IPS-18a (cell line): ENCODE data around the gene RNF111.

ENCODE experiments used
- H3K27ac ChIP-seq: one replicate; pipeline ENCODE4 v1.5.1; 2013; ENCODE audit warnings: low read length
- H3K27me3 ChIP-seq: one replicate; pipeline ENCODE4 v1.6.1; 2013; ENCODE audit warnings: mild to moderate bottlenecking, low read length; ENCODE audit not compliant: control insufficient read depth, insufficient read depth
- H3K36me3 ChIP-seq: one replicate; pipeline ENCODE4 v1.6.1; 2013; ENCODE audit warnings: low read depth, low read length; ENCODE audit not compliant: control insufficient read depth
- H3K4me1 ChIP-seq: one replicate; pipeline ENCODE4 v1.6.1; 2013; ENCODE audit warnings: low read depth, low read length; ENCODE audit not compliant: control insufficient read depth
- H3K4me3 ChIP-seq: one replicate; pipeline ENCODE4 v1.5.1; 2013; ENCODE audit warnings: low read length
- H3K9ac ChIP-seq: one replicate; pipeline ENCODE4 v1.6.1; 2013; ENCODE audit warnings: mild to moderate bottlenecking, low read length, moderate library complexity
- H3K9me3 ChIP-seq: one replicate; pipeline ENCODE4 v1.6.1; 2013; ENCODE audit warnings: low read depth, low read length; ENCODE audit not compliant: control insufficient read depth

The RNF111 gene

DNA sequence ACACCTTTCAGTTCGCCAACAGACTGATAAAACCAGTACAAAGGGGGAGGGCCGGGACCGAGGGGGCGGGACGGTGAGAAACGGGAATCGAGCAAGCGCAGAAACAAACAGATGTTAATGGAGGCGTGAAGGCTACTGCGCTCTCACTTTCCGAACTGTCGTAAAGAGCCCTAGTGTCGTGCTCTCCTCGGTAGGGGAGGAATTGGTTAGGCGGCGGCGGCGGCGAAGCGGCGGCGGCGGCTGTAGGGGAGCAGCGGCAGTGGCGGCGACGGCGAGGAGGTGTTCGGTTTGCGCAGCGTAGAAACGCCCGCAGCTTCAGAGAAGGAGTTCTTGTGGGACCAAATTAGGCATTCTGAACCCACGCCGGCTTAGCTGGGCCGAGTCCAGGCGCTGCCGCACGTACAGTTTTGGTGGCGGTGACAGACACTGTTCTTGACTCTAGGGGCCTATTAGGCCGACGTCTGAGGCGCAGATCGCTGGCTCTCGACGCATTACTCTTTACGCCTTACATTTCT lies at the start of gene RNF111:
Gene RNF111 (plus strand): TSS at position 173 of the 515 bp plus-strand sequence. CDS start 43,160 bp downstream, outside the sequence.
- H3K4me1 ChIP-seq, result peaks cover 10% of the 10 kb centered on the region
- H3K27ac ChIP-seq, result peak within 1 kb of the TSS; percentile 69
- H3K27me3 ChIP-seq, result no peaks in the 10 kb centered on the region
- H3K9me3 ChIP-seq, result no peaks in the 10 kb centered on the region
- H3K9ac ChIP-seq, result peak within 1 kb of the TSS; percentile 85
- H3K36me3 ChIP-seq, result peaks cover 4% of the 10 kb centered on the region
- peak within 1 kb of the TSS; percentile 99 for H3K4me3 ChIP-seq

- no peak overlapping the region for H3K4me3 ChIP-seq
- H3K9ac ChIP-seq, result no peak overlapping the region
- no peaks in the 10 kb centered on the region for H3K27me3 ChIP-seq
Observed at GRCh38 chr15:58947179-58947578, 40.3 kb upstream of the RNF111 start.

GRCh38 chr15:58951388-58952007 lies 36.0 kb upstream of the RNF111 start:
- H3K27me3 ChIP-seq, result no peaks in the 10 kb centered on the region
- no peaks in the 10 kb centered on the region for H3K36me3 ChIP-seq
- H3K4me3 ChIP-seq, result no peak overlapping the region
- H3K4me1 ChIP-seq, result peaks cover 4% of the 10 kb centered on the region
- H3K27ac ChIP-seq, result no peak overlapping the region
- no peaks in the 10 kb centered on the region for H3K9me3 ChIP-seq
- H3K9ac ChIP-seq, result no peak overlapping the region

More at GRCh38 chr15:58947179-58947578, 40.3 kb upstream of the RNF111 start:
- peaks cover 4% of the 10 kb centered on the region for H3K4me1 ChIP-seq
- no peaks in the 10 kb centered on the region for H3K36me3 ChIP-seq
- no peaks in the 10 kb centered on the region for H3K9me3 ChIP-seq
- H3K27ac ChIP-seq, result no peak overlapping the region

GRCh38 chr15:58952751-58953150 lies 34.7 kb upstream of the RNF111 start:
- no peak overlapping the region for H3K9ac ChIP-seq
- H3K9me3 ChIP-seq, result no peaks in the 10 kb centered on the region
- no peak overlapping the region for H3K27ac ChIP-seq

DNA sequence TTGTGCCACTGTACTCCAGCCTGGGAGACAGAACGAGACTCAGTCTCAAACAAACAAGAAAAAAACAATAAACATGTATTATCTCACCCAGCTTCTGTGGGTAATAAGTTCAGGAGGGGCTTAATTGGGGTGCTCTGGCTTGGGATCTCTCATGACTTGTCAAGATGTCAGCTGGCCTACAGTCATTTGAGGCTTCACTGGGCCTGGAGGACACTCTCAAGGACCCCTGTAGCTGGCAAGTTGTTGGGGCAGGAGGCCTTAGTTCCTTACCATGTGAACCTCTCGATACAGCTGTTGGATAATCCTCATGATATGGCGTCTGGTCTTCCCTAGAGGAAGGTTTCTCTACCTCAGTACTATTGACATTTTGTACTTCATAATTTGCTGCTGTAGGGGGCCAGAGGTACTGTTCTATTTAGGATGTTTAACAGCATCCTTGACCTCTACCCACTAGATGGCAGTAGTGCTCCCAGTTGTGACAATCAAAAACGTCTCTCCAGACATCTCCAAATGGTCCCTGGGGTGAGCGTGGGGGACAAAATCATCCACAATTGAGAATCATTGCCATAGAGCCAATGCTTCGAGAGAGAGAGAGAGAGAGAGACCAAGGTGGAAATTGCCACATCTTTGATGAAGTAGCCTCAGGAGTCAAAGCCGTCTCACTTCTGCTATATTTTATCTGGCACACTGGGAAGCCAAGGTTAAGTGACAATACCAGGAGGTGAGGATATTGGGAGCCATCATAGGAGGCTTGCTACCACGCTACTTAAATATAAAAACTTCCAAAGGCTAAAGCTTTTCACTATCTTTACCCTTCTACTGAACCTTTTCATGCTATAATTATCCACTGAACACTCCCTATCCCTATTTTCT lies 30.1 kb upstream of the RNF111 start:
- Histone ChIP-seq H3K4me1 (no peaks in the 10 kb centered on the region), H3K9me3 (no peaks in the 10 kb centered on the region), H3K9ac (no peak overlapping the region), H3K4me3 (no peak overlapping the region), H3K36me3 (no peaks in the 10 kb centered on the region), H3K27me3 (no peaks in the 10 kb centered on the region), H3K27ac (no peak overlapping the region)

More at GRCh38 chr15:58952751-58953150, 34.7 kb upstream of the RNF111 start:
- no peak overlapping the region for H3K4me3 ChIP-seq
- H3K36me3 ChIP-seq, result no peaks in the 10 kb centered on the region
- peaks cover 4% of the 10 kb centered on the region for H3K4me1 ChIP-seq
- H3K27me3 ChIP-seq, result no peaks in the 10 kb centered on the region

- no peak overlapping the region for H3K4me3 ChIP-seq
- no peak overlapping the region for H3K27ac ChIP-seq
- no peak overlapping the region for H3K9ac ChIP-seq
- H3K4me1 ChIP-seq, result no peaks in the 10 kb centered on the region
- no peaks in the 10 kb centered on the region for H3K36me3 ChIP-seq
- no peaks in the 10 kb centered on the region for H3K27me3 ChIP-seq
- no peaks in the 10 kb centered on the region for H3K9me3 ChIP-seq
Observed at GRCh38 chr15:58958811-58959210, 28.7 kb upstream of the RNF111 start.

- Histone ChIP-seq H3K4me3 (no peak overlapping the region), H3K36me3 (no peaks in the 10 kb centered on the region), H3K9me3 (no peaks in the 10 kb centered on the region), H3K27me3 (no peaks in the 10 kb centered on the region), H3K9ac (no peak overlapping the region), H3K4me1 (no peaks in the 10 kb centered on the region), H3K27ac (no peak overlapping the region)
Observed at GRCh38 chr15:58962136-58962535, 25.3 kb upstream of the RNF111 start.

GRCh38 chr15:58962662-58963565 lies 24.5 kb upstream of the RNF111 start:
- Histone ChIP-seq H3K9ac (no peak overlapping the region), H3K36me3 (no peaks in the 10 kb centered on the region), H3K4me3 (no peak overlapping the region), H3K27ac (no peak overlapping the region), H3K9me3 (no peaks in the 10 kb centered on the region), H3K4me1 (no peaks in the 10 kb centered on the region), H3K27me3 (no peaks in the 10 kb centered on the region)

DNA sequence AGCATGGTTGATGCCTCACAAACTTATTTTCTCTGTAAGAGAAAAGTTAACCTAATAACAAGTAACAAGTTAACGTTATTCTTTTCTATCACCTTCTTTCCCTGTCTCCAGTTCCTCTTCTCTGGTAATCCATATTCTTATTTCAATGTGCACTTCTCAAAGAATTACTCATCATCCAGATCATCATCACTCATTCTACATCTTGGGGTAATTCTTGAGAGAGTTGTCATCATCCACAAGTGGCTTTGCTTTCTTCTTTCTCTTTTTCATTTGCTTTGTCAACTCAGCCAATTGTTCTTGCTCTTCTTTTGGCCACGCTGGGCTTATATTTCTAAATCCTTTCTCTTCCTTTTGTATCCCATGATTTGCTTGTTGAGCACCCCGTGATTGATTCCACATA lies 20.8 kb upstream of the RNF111 start:
- Histone ChIP-seq H3K4me1 (no peaks in the 10 kb centered on the region), H3K27me3 (no peaks in the 10 kb centered on the region), H3K4me3 (no peak overlapping the region)

DNA sequence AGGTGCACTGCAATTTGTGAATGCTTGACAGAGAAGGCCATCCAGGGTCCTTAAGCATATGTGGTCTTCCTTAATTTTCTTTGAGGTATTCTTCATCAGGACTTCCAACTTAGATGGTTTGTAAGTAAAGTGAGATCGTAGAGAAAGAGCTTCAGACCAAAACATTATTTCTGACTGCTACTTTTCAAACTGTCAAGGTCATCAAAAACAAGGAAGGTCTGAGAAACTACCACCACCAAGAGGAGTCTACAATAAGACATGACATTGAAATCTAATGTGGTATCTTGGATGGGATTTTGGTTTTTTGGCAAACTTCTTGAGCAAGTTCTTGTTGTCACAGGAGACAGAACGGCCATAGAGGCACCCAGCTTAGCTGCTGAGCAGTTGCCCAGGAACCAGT lies 20.0 kb upstream of the RNF111 start:
- no peak overlapping the region for H3K9ac ChIP-seq
- no peaks in the 10 kb centered on the region for H3K4me1 ChIP-seq

More for the DNA sequence above, 20.8 kb upstream of the RNF111 start:
- Histone ChIP-seq H3K27ac (no peak overlapping the region), H3K9me3 (no peaks in the 10 kb centered on the region), H3K9ac (no peak overlapping the region), H3K36me3 (no peaks in the 10 kb centered on the region)

DNA sequence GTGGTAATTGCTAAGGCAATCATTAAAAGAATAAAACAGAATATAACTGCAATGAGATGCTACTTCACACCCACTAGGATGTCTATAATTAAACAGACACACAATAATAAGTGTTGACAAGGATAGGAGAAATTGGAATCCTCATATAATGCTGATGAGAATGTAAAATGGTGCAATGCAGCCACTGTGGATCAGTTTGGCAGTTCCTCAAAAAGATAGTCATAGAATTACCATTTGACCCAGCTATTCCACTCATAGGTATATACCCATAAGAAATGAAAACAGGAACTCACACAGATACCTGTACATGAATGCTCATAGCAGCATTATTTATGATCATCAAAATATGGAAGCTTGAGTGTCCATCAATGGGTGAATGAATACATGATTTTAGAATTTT lies 9.6 kb upstream of the RNF111 start:
- no peaks in the 10 kb centered on the region for H3K9me3 ChIP-seq
- no peaks in the 10 kb centered on the region for H3K27me3 ChIP-seq
- no peaks in the 10 kb centered on the region for H3K4me1 ChIP-seq
- H3K9ac ChIP-seq, result no peak overlapping the region
- no peaks in the 10 kb centered on the region for H3K36me3 ChIP-seq
- H3K27ac ChIP-seq, result no peak overlapping the region
- no peak overlapping the region for H3K4me3 ChIP-seq

More for the DNA sequence above, 20.0 kb upstream of the RNF111 start:
- Histone ChIP-seq H3K9me3 (no peaks in the 10 kb centered on the region), H3K27ac (no peak overlapping the region), H3K36me3 (no peaks in the 10 kb centered on the region), H3K4me3 (no peak overlapping the region), H3K27me3 (no peaks in the 10 kb centered on the region)
